Eye (tissue), 1 donor: ENCODE data around the gene RBMS3.
A peak's percentile ranks its signal among the peaks of the same experiment; 100 is the strongest.

Experiments used
- DNase-seq: peaks from one replicate; pipeline ENCODE4 v3.0.0-alpha.2; 2015

The RBMS3 gene

DNA sequence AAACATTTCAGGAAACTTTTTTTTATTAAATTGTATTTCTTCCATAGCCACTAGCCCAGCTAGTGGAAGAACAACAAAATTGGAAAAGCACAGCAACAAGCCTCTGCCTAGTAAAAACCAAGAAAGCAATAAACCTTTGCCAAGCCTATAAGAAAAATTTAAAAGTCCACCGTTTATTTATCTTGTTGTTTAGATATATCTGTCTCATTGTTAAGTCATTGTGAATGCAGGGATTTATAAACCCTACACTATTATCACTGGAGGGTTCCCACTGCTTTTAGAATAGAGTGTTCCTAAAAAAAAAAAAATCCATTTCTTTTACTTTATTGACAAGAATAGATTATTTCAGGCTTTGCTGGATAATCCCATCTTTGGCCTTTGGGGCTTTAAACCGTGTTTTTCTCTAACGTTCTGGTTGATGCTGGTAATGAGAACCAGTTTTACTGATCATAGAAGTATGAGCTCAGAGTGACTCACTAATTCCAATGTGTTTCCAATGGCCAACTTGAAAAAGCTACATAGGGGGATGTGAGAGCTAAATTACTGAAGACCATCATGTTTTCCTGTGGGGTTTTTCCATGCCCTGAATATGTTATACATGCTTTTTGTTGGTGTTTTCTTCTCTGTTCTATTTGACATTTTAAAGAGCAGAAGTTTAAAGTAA, 634.1 kb downstream of the RBMS3 start:
- peak; percentile 18 for DNase-seq

- DNase-seq = peak; percentile 12
Measured at GRCh38 chr3:29919571-29919970, 638.7 kb downstream of the RBMS3 start.

DNA sequence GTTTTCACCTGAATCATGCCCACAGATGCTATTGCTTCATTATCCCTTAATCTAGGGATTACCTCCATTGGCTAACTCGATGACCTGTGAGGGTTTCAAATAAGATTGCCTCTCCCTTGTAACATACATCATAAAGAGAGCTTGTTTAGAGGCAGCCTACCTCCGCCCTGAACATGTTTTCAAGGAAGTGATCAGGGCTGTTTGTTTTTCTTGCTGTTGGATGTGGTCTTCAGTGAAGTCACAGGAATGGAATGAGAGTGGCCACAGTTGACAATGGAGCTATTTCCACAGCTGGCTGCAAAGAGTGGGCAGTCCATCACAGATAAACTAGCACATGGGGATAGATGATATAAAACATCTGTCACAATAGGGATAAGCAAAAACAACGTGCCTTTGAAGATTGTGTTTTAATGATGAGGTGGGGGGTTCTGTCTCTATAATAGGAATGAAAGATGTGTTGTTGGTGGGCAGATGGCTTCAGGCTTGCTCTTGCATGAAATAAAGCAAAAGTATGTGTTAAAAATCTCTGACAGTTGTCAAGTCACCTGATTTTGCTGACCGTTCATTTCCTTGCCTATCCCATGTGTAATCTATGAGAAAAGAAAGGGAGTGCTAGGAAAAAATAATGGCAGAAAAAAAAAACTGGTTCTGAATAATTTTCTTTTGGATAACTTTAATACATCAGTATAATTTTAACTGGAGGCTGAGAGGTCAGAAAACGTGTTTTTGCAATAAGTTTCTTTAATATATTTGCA, 642.3 kb downstream of the RBMS3 start:
- peak; percentile 58 for DNase-seq

DNA sequence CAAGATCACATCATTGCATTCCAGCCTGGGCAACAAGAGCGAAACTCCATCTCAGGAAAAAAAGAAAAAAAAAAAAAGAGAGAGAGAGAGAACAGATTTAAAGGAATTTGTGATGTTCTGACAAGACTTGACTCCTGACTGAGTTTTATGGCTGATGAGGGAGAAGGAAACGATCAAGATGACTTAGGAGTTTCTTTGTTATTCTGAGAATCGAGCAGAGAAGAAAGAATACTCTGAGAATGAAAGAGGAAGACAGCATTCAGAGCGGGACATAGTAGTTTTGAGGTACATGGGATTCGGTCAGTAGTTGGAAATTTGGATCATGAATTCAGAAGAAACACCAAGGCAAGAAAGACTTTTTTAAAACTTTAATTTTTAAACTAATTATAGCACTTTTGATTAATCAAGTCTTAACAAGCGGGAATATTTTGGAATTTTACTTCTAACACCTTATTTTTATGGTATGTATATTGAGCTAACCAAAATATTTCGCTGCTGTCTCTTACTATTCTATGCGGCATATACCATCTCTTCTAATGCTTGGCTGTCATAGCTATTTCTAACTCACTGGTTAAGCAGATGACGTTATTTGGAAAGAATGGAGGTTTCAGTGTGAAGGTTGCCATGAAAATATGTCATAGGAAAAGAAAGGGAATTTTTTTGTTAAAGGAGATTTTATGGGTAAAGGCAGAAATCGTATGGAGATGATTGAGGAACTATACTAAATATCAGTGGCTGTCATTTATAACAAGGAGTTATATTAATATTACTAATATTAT, 644.1 kb downstream of the RBMS3 start:
- no peak for DNase-seq

DNA sequence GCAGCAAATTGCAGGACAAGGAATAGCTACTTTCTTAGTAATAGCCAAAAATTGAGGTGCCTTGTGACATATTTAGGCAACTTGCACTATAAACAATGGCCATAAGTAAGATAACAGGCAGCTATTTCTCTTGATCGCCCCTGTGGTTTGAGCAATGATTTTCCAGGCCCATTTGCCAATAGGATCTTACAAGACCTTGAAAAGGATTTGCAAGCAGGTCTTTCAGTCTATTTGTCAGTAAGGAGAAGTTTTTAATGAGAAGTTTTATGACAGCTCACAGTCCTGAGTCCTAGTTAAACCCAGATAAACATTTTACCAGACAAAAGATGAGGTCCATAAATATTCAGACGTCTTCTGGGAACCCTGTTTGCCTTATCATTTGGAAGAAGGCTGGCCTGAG, 645.5 kb downstream of the RBMS3 start:
- no peak for DNase-seq

DNA sequence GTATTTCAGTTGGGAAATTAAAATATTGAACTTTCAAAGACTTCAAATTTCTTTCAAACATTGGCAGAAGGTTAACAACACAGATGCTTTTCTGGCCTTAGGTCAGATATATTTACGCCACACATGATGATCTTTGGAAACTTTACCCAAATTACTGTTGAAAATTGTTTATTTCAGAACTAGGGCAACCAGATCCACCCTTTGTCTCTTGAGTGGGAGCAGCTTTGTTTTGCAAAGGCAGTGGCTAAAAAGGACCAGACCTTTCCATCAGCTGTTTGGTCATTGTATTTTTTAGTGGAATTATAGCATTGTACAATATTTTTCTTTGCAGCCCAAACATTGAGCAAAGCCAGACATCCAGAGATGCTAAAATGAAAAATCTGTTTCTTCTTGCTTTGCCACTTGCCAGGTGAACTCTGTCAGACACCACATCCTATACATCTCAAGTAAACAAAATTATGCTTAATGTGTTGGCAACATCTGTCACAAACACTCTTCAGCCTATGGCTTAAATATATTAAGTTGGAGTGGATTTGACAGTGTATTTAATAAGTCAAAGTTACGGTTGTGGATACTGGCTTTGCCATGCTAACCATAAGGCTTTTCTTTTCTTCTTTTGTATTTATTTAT, 651.9 kb downstream of the RBMS3 start:
- DNase-seq = no peak

DNA sequence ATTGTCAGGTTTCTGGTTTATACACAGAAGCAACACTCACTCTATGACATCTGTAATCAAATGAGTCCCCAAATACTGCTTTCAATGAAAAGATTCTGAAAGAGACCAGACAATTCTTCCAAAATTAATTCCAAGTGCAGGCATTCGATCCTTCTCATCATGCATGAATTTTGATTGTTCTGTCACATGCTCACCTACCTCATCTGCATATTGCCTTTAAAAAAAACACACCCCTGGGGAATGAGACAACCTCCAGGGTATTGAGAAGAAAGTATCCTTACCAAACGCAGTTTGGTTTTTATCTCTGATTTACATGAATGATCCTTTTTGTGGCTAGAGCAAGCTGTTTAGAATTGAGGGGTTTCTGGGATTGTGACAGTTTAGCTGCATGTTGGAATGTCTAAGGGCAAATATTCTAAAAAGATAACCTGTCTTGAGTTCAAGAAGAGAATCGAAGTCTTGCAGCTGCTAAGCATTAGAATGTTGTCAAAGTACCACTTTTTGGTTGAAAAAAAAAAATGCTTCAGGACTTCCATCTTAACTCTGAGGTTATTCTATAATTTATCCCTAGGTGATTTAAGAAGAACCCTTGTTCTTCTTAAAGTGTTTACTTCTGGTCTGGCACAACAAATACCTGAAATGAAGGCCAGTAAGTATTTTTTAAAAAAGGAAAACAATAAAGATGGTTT, 653.1 kb downstream of the RBMS3 start:
- no peak for DNase-seq

DNA sequence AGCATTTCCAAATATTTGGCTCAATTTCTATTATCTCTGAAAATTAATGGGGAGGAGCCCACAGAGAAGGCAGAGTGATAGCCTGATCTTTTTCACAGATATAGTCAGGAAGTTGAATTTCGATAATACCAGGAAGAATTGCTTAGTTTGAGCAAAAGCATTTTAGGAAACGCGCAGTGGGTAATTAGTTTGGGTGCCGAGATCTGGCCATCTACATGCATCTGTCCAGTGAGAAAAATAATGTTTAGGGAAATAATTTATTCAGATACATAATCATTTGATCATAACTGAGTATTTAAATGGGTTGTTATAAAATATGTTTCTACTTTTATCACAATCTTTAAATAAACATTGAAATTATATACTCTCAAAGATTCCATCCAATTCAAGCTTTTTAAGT, 653.9 kb downstream of the RBMS3 start:
- DNase-seq = no peak

DNA sequence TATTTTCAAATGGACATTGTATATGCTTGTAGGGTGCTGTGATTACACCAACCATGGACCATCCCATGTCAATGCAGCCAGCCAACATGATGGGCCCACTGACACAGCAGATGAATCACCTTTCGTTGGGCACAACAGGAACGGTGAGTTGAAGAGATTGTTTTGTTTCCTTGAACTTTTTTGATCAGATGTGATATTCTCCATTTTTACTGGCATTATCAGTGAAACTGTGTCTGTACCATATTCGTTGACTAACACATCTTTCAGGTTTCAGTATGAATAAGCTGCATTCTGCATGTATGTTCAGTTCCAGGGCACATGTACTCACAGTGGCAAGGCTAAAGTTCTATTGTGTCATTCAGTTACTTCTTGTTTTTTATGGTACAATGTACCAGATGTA, 655.2 kb downstream of the RBMS3 start:
- DNase-seq = no peak

GRCh38 chr3:29936766-29937165, 655.9 kb downstream of the RBMS3 start:
- DNase-seq = no peak

- DNase-seq = no peak
Measured at GRCh38 chr3:29937185-29937584, 656.3 kb downstream of the RBMS3 start.

- no peak for DNase-seq
Measured at GRCh38 chr3:29940759-29941323, 660.0 kb downstream of the RBMS3 start.

DNA sequence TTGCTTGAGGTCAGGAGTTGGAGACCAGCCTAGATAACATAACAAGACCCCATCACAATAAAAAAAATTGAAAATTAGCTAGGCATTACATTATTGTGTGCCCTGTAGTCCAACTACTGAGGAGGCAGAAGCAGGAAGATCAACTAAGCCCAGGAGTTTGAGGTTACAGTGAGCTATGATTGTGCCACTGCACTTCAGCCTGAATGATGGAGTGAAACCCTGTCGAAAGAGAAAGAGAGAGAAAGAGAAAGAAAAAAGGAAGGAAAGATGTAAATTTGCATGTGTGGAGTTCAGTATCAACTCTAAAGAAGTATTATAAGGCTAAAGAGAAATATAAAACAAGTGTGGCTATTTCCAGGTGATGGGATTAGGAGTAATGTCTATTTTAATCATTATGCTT, 661.4 kb downstream of the RBMS3 start:
- no peak for DNase-seq

DNA sequence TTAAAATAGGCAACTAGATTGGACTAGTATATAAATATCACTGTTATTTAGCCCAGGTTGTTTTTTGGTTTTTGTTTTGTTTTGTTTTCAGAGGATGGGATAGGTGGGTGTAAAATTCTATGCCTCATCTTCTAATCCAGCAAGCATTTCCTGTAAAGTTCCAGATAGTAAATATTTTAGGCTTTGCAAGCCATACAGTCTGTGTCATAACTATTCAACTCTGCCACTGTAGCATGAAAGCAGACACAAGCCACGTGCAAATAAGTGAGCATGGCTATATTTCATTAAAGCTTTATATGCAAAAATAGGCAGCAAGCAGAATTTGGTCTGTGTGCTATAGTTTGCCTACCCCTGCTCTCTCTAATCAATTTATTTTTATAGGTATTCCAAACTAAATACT, 668.3 kb downstream of the RBMS3 start:
- DNase-seq = no peak

GRCh38 chr3:29949940-29950616, 669.2 kb downstream of the RBMS3 start:
- no peak for DNase-seq

GRCh38 chr3:29952431-29952830, 671.6 kb downstream of the RBMS3 start:
- no peak for DNase-seq

GRCh38 chr3:29955413-29955812, 674.5 kb downstream of the RBMS3 start:
- DNase-seq = no peak

DNA sequence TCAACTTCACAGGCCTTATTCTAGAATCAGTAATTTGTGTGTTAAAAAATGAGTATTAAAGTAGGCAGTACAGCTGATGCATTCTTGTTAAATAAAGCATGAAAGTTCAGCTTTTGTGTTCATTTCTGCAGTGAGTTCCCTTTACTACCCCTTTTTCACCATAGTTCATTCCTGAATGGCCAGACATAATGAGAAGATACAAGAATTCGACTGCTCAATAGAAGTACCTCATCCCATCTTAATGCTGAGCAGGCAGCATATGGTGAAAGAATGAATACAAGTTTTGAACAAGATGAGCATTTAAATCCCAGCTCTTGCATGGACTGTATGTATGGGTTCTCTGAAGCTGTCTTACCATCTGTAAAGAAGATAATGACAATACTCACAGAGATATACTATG, 677.9 kb downstream of the RBMS3 start:
- peak; percentile 13 for DNase-seq

DNA sequence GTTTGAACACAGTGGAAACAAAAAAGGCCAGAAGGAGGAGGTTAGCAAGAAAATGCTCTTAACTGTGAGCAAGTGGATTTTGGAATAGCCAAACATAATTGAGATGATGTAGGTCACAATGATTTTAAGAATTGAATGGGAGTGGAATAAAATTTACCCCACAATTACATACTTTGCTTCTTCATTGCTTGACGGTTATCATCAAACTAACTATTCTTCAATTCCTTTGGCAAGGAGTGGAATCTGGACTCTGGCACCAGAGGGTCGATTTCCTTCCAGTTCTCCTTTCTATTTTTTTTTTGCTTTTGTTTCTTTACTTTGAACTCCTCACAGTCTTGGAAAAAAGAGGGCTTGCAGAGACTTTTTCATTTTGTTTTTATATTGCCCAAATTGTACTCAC, 691.0 kb downstream of the RBMS3 start:
- no peak for DNase-seq

DNA sequence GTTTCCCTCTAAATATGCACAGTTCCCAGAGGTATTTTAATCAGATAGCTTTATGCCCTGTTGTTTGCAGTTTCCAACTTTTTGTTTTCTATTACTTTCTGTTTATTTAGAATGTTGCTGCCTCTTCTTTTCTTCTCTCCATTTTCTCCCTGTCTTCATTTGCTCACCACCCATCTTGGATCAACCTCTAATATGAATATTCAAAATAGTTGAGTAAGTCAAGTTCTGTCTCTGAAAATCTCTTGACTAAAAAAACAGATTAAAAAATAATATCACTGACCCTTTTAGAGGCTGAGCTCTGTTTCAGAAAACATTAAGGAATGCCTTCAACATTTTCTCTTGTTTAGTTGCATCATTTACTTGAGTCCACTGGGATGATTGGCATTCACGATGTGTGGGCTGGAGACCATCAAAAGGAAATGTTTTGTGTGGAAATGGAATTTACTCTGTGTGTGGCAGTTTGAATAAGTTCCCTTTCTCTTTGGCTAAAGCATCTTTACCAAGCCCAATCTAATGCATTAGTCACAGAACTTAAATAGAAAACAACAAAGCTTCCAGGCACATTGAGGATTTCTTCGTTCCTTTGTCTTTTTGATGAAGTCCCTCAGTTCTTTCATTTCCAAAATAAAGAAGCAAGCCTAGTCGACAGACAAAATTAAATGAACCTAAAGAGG, 691.6 kb downstream of the RBMS3 start:
- no peak for DNase-seq

- DNase-seq = no peak
Measured at GRCh38 chr3:29973763-29974162, 692.9 kb downstream of the RBMS3 start.
